ENCODE results near the gene BCKDHB. TPM values are rescaled to one million over a fixed set of nuclear protein-coding genes. Genes with fewer than 3 reads are reported as not detected.

BCKDHB gene
- total RNA-seq, 1 experiment from 2014 or later, result 29.7 TPM

- intact Hi-C loops (cut with micrococcal nuclease; ENCODE audit: unreplicated experiment), result loop anchor here (10.0 kb wide), 1 partner anchor 199 kb away; no protein-coding TSS in a partner anchor
- no peak overlapping the region for H3K27ac Mint-ChIP-seq (ENCODE audit: unreplicated experiment)
Observed at GRCh38 chr6:80333342-80333741, 226.9 kb downstream of the BCKDHB start.

GRCh38 chr6:80335121-80335531 lies 228.7 kb downstream of the BCKDHB start:
- intact Hi-C loops (cut with micrococcal nuclease; ENCODE audit: unreplicated experiment), result loop anchor here (5.0 to 10.0 kb wide), 2 partner anchors 192 to 200 kb away; no protein-coding TSS in a partner anchor
- H3K27ac Mint-ChIP-seq (ENCODE audit: unreplicated experiment), result no peak overlapping the region
- H3K36me3 Mint-ChIP-seq (ENCODE audit: insufficient read depth, unreplicated experiment), result no peaks in the 10 kb centered on the region
- H3K4me3 Mint-ChIP-seq (ENCODE audit: unreplicated experiment), result no peak overlapping the region
- no peak for TF ChIP-seq CTCF (IDR thresholded peaks at IDR 0.05; ENCODE audit: insufficient read depth in 1 of 2, low read depth in 1 of 2, low read length in 1 of 2, severe bottlenecking in 1 of 2, unreplicated experiment in 1 of 2)
- Histone ChIP-seq H3K4me1 (0 out of 2 replicates have a peak, but pooled peaks cover 4% of the 10 kb centered on the region), H3K36me3 (ENCODE audit: control insufficient read depth, insufficient read depth, low read length) (no peaks in the 10 kb centered on the region), H3K9me3 (no peaks in the 10 kb centered on the region), H3K27me3 (replicated peaks; ENCODE audit: control insufficient read depth, insufficient read depth, low read length) (no peaks in the 10 kb centered on the region), H3K4me3 (ENCODE audit: low read depth, low read length) (no peak overlapping the region)
- POLR2A ChIA-PET, result no interaction called here
- H3K27me3 Mint-ChIP-seq (ENCODE audit: insufficient read depth, unreplicated experiment), result no peaks in the 10 kb centered on the region
- H3K9me3 Mint-ChIP-seq (ENCODE audit: unreplicated experiment), result no peaks in the 10 kb centered on the region
- CTCF ChIA-PET, result no interaction called here
- no peaks in the 10 kb centered on the region for H3K4me1 Mint-ChIP-seq (ENCODE audit: low read depth, unreplicated experiment)
- no TSS peak for BruUV-seq (replicated peaks)
- DNase-seq, result no peak

More at GRCh38 chr6:80333342-80333741, 226.9 kb downstream of the BCKDHB start:
- Histone ChIP-seq H3K4me3 (ENCODE audit: low read depth, low read length) (no peak overlapping the region), H3K36me3 (ENCODE audit: control insufficient read depth, insufficient read depth, low read length) (no peaks in the 10 kb centered on the region), H3K27me3 (replicated peaks; ENCODE audit: control insufficient read depth, insufficient read depth, low read length) (no peaks in the 10 kb centered on the region), H3K9me3 (no peaks in the 10 kb centered on the region), H3K4me1 (0 out of 2 replicates have a peak, but pooled peaks cover 4% of the 10 kb centered on the region)
- BruUV-seq (replicated peaks), result no TSS peak
- ChIA-PET POLR2A (no interaction called here), CTCF (no interaction called here)
- H3K4me3 Mint-ChIP-seq (ENCODE audit: unreplicated experiment), result no peak overlapping the region
- H3K9me3 Mint-ChIP-seq (ENCODE audit: unreplicated experiment), result no peaks in the 10 kb centered on the region
- no peak for TF ChIP-seq CTCF (IDR thresholded peaks at IDR 0.05; ENCODE audit: insufficient read depth in 1 of 2, low read depth in 1 of 2, low read length in 1 of 2, severe bottlenecking in 1 of 2, unreplicated experiment in 1 of 2)
- no peaks in the 10 kb centered on the region for H3K27me3 Mint-ChIP-seq (ENCODE audit: insufficient read depth, unreplicated experiment)
- H3K36me3 Mint-ChIP-seq (ENCODE audit: insufficient read depth, unreplicated experiment), result peaks cover 4% of the 10 kb centered on the region
- H3K4me1 Mint-ChIP-seq (ENCODE audit: low read depth, unreplicated experiment), result no peaks in the 10 kb centered on the region
- no peak for DNase-seq

- BruUV-seq (replicated peaks), result no TSS peak
- no peaks in the 10 kb centered on the region for H3K9me3 Mint-ChIP-seq (ENCODE audit: unreplicated experiment)
- no peak for TF ChIP-seq CTCF (IDR thresholded peaks at IDR 0.05; ENCODE audit: insufficient read depth in 1 of 2, low read depth in 1 of 2, low read length in 1 of 2, severe bottlenecking in 1 of 2, unreplicated experiment in 1 of 2)
- ChIA-PET POLR2A (no interaction called here), CTCF (no interaction called here)
- DNase-seq, result no peak
- no peaks in the 10 kb centered on the region for H3K36me3 Mint-ChIP-seq (ENCODE audit: insufficient read depth, unreplicated experiment)
- H3K36me3 ChIP-seq (ENCODE audit: control insufficient read depth, insufficient read depth, low read length), result no peaks in the 10 kb centered on the region
- intact Hi-C loops (cut with micrococcal nuclease; ENCODE audit: unreplicated experiment), result loop anchor here (5.0 to 10.0 kb wide), 2 partner anchors 190 to 202 kb away; no protein-coding TSS in a partner anchor
- 0 out of 2 replicates have a peak, but pooled peaks cover 4% of the 10 kb centered on the region for H3K4me1 ChIP-seq
- H3K27me3 Mint-ChIP-seq (ENCODE audit: insufficient read depth, unreplicated experiment), result no peaks in the 10 kb centered on the region
- H3K27ac Mint-ChIP-seq (ENCODE audit: unreplicated experiment), result no peak overlapping the region
- H3K9me3 ChIP-seq, result no peaks in the 10 kb centered on the region
- H3K4me3 ChIP-seq (ENCODE audit: low read depth, low read length), result no peak overlapping the region
- no peaks in the 10 kb centered on the region for H3K4me1 Mint-ChIP-seq (ENCODE audit: low read depth, unreplicated experiment)
- no peaks in the 10 kb centered on the region for H3K27me3 ChIP-seq (replicated peaks; ENCODE audit: control insufficient read depth, insufficient read depth, low read length)
- H3K4me3 Mint-ChIP-seq (ENCODE audit: unreplicated experiment), result no peak overlapping the region
Observed at GRCh38 chr6:80336911-80337310, 230.4 kb downstream of the BCKDHB start.

Data from Caco-2 (cell line).